Measurements from ENCODE around the gene EPHB1. TPM values are rescaled to one million over a fixed set of nuclear protein-coding genes. Genes with fewer than 3 reads are reported as not detected.
A peak's percentile ranks its signal among the peaks of the same experiment; 100 is the strongest.

EPHB1 gene
- polyA plus RNA-seq, 3 donors: 0.06 to 0.55 TPM; not detected in 1

GRCh38 chr3:134751831-134752230 is 43.2 kb upstream of the EPHB1 start:
- Histone ChIP-seq H3K79me2 (ENCODE audit: insufficient read depth, low read length) (no peaks in the 10 kb centered on the region), H3K9ac (ENCODE audit: insufficient read depth, low read length, poor library complexity, severe bottlenecking) (no peak overlapping the region), H3K27me3 (ENCODE audit: control insufficient read depth in 2 of 2, insufficient read depth in 2 of 2, low read length in 2 of 2) (no peaks in the 10 kb centered on the region), H3K4me3 (replicated peaks in 1 of 3; ENCODE audit: low read depth in 2 of 3, low read length in 3 of 3) (no peak overlapping the region), H3K4me2 (replicated peaks; ENCODE audit: extremely low read depth, low read length, poor library complexity, severe bottlenecking) (no peak overlapping the region), H3K27ac (ENCODE audit: low read depth in 1 of 2, low read length in 2 of 2) (no peak overlapping the region), H3K9me3 (replicated peaks in 1 of 2; ENCODE audit: control insufficient read depth in 1 of 2, insufficient read depth in 1 of 2, low read length in 2 of 2) (no peaks in the 10 kb centered on the region), H3K36me3 (replicated peaks in 1 of 2; ENCODE audit: control insufficient read depth in 1 of 2, insufficient read depth in 2 of 2, low read length in 2 of 2) (no peaks in the 10 kb centered on the region), H3K4me1 (ENCODE audit: control insufficient read depth in 1 of 2, insufficient read depth in 2 of 2, low read length in 2 of 2) (no peaks in the 10 kb centered on the region), H2AFZ (ENCODE audit: insufficient read depth, low read depth, low read length, poor library complexity, severe bottlenecking) (no peak overlapping the region), H4K20me1 (ENCODE audit: insufficient read depth, low read length) (no peaks in the 10 kb centered on the region)
- no peak for TF ChIP-seq CTCF (IDR thresholded peaks at IDR 0.05)
- no peaks in the 10 kb centered on the region for H3K4me1 Mint-ChIP-seq
- DNase-seq: no peak
- no peaks in the 10 kb centered on the region for H3K36me3 Mint-ChIP-seq
- H3K27me3 Mint-ChIP-seq (ENCODE audit: low read depth in 3 of 3): peaks cover 1 to 6% (median 2%) of the 10 kb centered on the region in 3 donors
- whole genome bisulfite sequencing (ENCODE audit: insufficient coverage): no CpG with 5 or more reads among the region's 2 CpGs
- peaks cover 0 to 6% (median 0%) of the 10 kb centered on the region in 7 donors for H3K9me3 Mint-ChIP-seq
- no peak overlapping the region for H3K27ac Mint-ChIP-seq
- no peak overlapping the region for H3K4me3 Mint-ChIP-seq
- intact Hi-C loops (cut with micrococcal nuclease): no loop called here

GRCh38 chr3:134752761-134753461 is 42.1 kb upstream of the EPHB1 start:
- Histone ChIP-seq H3K9me3 (replicated peaks in 1 of 2; ENCODE audit: control insufficient read depth in 1 of 2, insufficient read depth in 1 of 2, low read length in 2 of 2) (no peaks in the 10 kb centered on the region), H3K9ac (ENCODE audit: insufficient read depth, low read length, poor library complexity, severe bottlenecking) (no peak overlapping the region), H3K4me3 (replicated peaks in 1 of 3; ENCODE audit: low read depth in 2 of 3, low read length in 3 of 3) (no peak overlapping the region), H3K27ac (ENCODE audit: low read depth in 1 of 2, low read length in 2 of 2) (no peak overlapping the region), H3K36me3 (replicated peaks in 1 of 2; ENCODE audit: control insufficient read depth in 1 of 2, insufficient read depth in 2 of 2, low read length in 2 of 2) (no peaks in the 10 kb centered on the region), H3K4me2 (replicated peaks; ENCODE audit: extremely low read depth, low read length, poor library complexity, severe bottlenecking) (no peak overlapping the region), H4K20me1 (ENCODE audit: insufficient read depth, low read length) (no peaks in the 10 kb centered on the region), H3K79me2 (ENCODE audit: insufficient read depth, low read length) (no peaks in the 10 kb centered on the region), H3K27me3 (ENCODE audit: control insufficient read depth in 2 of 2, insufficient read depth in 2 of 2, low read length in 2 of 2) (no peaks in the 10 kb centered on the region), H3K4me1 (ENCODE audit: control insufficient read depth in 1 of 2, insufficient read depth in 2 of 2, low read length in 2 of 2) (no peaks in the 10 kb centered on the region), H2AFZ (ENCODE audit: insufficient read depth, low read depth, low read length, poor library complexity, severe bottlenecking) (no peak overlapping the region)
- Mint-ChIP-seq H3K27ac (peak overlapping the region in 1 of 7 donors; percentile 16), H3K36me3 (no peaks in the 10 kb centered on the region), H3K9me3 (peaks cover 0 to 2% (median 0%) of the 10 kb centered on the region in 7 donors), H3K27me3 (ENCODE audit: low read depth in 3 of 3) (peaks cover 1 to 6% (median 2%) of the 10 kb centered on the region in 3 donors), H3K4me3 (no peak overlapping the region), H3K4me1 (no peaks in the 10 kb centered on the region)
- DNase-seq: no peak
- intact Hi-C loops (cut with micrococcal nuclease): no loop called here
- TF ChIP-seq CTCF (IDR thresholded peaks at IDR 0.05): no peak
- WGBS (ENCODE audit: insufficient coverage): 91% methylated on average over 5 of the region's 9 CpGs
